Suprapubic skin (tissue), 4 donors: ENCODE data around the gene CILP. TPM values are rescaled to one million over a fixed set of nuclear protein-coding genes. Genes with fewer than 3 reads are reported as not detected.

Experiments used
- DNase-seq, 2 donors: peaks; one replicate each; pipeline ENCODE4 v3.0.0-alpha.2; 2019; ENCODE audit warnings: low spot score in 2 of 2
- H3K27ac ChIP-seq: fragments of 200-600 bp; sonication (generic); one replicate; pipeline ENCODE4 v1.5.1; 2019
- H3K27me3 ChIP-seq: fragments of 200-600 bp; sonication (generic); one replicate; pipeline ENCODE4 v1.5.1; 2019
- H3K36me3 ChIP-seq: fragments of 200-600 bp; sonication (generic); one replicate; pipeline ENCODE4 v1.5.1; 2019
- H3K4me1 ChIP-seq: fragments of 200-600 bp; sonication (generic); one replicate; pipeline ENCODE4 v1.5.1; 2019
- H3K4me3 ChIP-seq: fragments of 200-600 bp; sonication (generic); one replicate; pipeline ENCODE4 v1.5.1; 2019; ENCODE audit warnings: mild to moderate bottlenecking
- H3K9me3 ChIP-seq: fragments of 200-600 bp; sonication (generic); one replicate; pipeline ENCODE4 v1.5.1; 2019
- EP300 ChIP-seq: sonication (generic); formaldehyde crosslinking; IDR thresholded peaks from one replicate; pipeline ENCODE4 v1.6.1; 2017; ENCODE audit warnings: antibody characterized with exemption
- POLR2A ChIP-seq, 2 donors: fragments of 450-650 bp; IDR thresholded peaks; one replicate each; pipeline ENCODE4 v1.6.1; 2017; ENCODE audit warnings: antibody characterized with exemption in 2 of 2, mild to moderate bottlenecking in 2 of 2, moderate library complexity in 2 of 2
- POLR2AphosphoS5 ChIP-seq, 3 donors: sonication (generic); formaldehyde crosslinking; IDR thresholded peaks; one replicate each; pipeline ENCODE4 v1.6.1; 2017; ENCODE audit warnings: antibody characterized with exemption in 3 of 3
- WGBS: methylation state at CpG from one replicate; pipeline ENCODE4 v1.1.5; 2018; 5-methylcytosine and 5-hydroxymethylcytosine counted together
- total RNA-seq, 4 donors: library from RNA; depleted of rRNA; stranded (reverse); fragments of >200 nt; gene quantifications; one replicate each; pipeline ENCODE4 v1.1.0, GENCODE V29; 2016
- TF ChIP-seq, protein P1 (sequence below), 2 donors: fragments of 200-600 bp in 1 of 2; fragments of 450-650 bp in 1 of 2; sonication (generic) in 1 of 2; IDR thresholded peaks; one replicate each; pipeline ENCODE4 v1.5.1; 2016 to 2019; ENCODE audit warnings: antibody characterized with exemption in 2 of 2, mild to moderate bottlenecking in 1 of 2, moderate library complexity in 1 of 2

The CILP gene
- total RNA-seq, 4 donors from 2014 or later = 2.7 to 15.2 (median 11.3) TPM

DNA sequence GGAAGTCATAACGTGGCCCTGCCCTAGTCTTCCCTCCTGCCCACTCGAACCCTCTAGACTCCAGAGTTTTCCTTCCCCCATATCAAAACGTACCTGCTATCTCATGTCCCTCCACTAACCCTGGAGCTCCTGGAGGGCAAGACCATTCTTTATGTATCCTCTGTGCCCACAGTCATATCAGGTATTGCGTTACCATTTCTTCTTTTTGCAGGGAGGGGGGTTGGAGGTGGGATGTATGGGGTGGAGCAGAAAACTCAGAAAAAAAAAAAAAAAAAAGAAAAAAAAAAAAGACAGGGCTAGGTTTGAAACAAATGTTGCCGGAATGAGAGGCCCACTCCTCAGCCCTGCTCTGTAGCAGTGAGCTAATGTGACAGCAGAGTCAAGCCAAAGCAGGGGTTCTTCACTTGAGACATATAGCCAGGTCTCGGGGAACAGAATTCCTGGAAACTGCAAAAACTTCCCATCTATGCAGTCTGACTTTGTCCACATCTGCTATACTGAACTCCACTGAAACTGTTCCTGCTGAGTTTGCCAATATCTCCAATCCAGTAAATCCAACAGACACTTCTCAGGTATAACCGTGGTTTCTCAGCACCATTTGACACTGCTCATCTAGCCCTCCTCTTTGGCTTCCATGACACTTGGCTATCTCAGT lies 44.3 kb upstream of the CILP start:
- DNase-seq = no peak
- TF ChIP-seq POLR2AphosphoS5 (IDR thresholded peaks at IDR 0.05) (no peak), POLR2A (IDR thresholded peaks at IDR 0.05) (no peak), EP300 (no peak)
- TF ChIP-seq, protein P1, sequence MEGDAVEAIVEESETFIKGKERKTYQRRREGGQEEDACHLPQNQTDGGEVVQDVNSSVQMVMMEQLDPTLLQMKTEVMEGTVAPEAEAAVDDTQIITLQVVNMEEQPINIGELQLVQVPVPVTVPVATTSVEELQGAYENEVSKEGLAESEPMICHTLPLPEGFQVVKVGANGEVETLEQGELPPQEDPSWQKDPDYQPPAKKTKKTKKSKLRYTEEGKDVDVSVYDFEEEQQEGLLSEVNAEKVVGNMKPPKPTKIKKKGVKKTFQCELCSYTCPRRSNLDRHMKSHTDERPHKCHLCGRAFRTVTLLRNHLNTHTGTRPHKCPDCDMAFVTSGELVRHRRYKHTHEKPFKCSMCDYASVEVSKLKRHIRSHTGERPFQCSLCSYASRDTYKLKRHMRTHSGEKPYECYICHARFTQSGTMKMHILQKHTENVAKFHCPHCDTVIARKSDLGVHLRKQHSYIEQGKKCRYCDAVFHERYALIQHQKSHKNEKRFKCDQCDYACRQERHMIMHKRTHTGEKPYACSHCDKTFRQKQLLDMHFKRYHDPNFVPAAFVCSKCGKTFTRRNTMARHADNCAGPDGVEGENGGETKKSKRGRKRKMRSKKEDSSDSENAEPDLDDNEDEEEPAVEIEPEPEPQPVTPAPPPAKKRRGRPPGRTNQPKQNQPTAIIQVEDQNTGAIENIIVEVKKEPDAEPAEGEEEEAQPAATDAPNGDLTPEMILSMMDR (IDR thresholded peaks at IDR 0.05) = no peak
- peaks cover 30% of the 10 kb centered on the region for H3K4me1 ChIP-seq
- peaks cover 38% of the 10 kb centered on the region for H3K36me3 ChIP-seq
- no peaks in the 10 kb centered on the region for H3K27me3 ChIP-seq
- WGBS = 89% methylated on average over 7 of the region's 7 CpGs
- H3K27ac ChIP-seq = no peak overlapping the region
- no peak overlapping the region for H3K4me3 ChIP-seq
- no peaks in the 10 kb centered on the region for H3K9me3 ChIP-seq

DNA sequence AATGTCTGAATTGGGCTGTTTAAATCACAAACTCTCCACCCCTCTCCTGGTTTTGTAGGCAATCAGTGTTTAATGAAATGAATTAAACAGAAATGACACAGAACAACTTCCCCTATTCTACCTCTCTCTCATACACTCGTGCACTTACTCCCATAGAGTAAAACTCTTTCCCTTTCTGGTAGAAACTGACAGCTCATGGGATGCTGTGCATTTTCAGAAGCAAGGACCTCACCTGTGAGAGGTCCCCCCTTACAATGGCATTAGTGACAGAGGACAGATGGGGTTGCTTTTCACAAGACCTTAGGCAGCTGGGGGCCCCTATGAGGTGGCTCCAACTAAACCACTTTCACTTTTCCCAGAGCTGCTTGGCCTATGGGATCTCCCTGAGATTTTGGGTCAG lies 43.5 kb upstream of the CILP start:
- no peak for TF ChIP-seq POLR2AphosphoS5 (IDR thresholded peaks at IDR 0.05)
- TF ChIP-seq POLR2A (IDR thresholded peaks at IDR 0.05) = no peak
- TF ChIP-seq, protein P1 (IDR thresholded peaks at IDR 0.05) = no peak
- TF ChIP-seq EP300 = no peak
- Histone ChIP-seq H3K4me1 (peaks cover 26% of the 10 kb centered on the region), H3K9me3 (no peaks in the 10 kb centered on the region), H3K27ac (no peak overlapping the region), H3K36me3 (peaks cover 30% of the 10 kb centered on the region), H3K27me3 (no peaks in the 10 kb centered on the region), H3K4me3 (no peak overlapping the region)
- DNase-seq = no peak
- WGBS = 83% methylated on average over 1 of the region's 1 CpG

- TF ChIP-seq, protein P1 (IDR thresholded peaks at IDR 0.05) = no peak
- TF ChIP-seq POLR2A (IDR thresholded peaks at IDR 0.05) (no peak), POLR2AphosphoS5 (IDR thresholded peaks at IDR 0.05) (no peak), EP300 (no peak)
- no peak overlapping the region for H3K27ac ChIP-seq
- 42% methylated on average over 4 of the region's 4 CpGs for WGBS
These were observed 43.1 kb upstream of the CILP start for GRCh38 chr15:65254356-65254755.

DNA sequence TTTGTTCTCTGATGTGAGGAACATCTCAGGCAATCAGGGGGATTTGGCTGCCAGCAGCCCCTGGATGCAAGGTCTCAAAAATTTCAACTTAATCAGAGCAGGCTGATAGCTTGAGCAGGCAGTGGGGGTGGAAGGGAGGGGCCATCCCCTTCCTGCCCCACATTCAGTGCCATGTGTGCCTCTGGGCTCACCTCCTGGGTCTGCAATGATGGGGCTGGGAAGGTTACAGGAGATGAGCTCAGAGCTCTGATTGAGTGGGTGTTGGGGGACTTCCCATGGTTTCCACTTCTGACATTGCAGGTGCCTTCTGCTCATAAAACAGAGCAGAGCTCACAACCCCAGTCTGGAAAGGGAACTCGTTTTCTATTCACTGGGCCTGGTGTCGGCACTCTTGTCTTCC lies 38.4 kb upstream of the CILP start:
- Histone ChIP-seq H3K4me1 (peaks cover 36% of the 10 kb centered on the region), H3K36me3 (peaks cover 6% of the 10 kb centered on the region), H3K9me3 (no peaks in the 10 kb centered on the region), H3K27me3 (no peaks in the 10 kb centered on the region), H3K4me3 (no peak overlapping the region), H3K27ac (no peak overlapping the region)
- no peak for TF ChIP-seq POLR2AphosphoS5 (IDR thresholded peaks at IDR 0.05)
- TF ChIP-seq EP300 = no peak
- TF ChIP-seq POLR2A (IDR thresholded peaks at IDR 0.05) = no peak
- TF ChIP-seq, protein P1 (IDR thresholded peaks at IDR 0.05) = no peak
- DNase-seq = no peak
- WGBS = 82% methylated on average over 2 of the region's 2 CpGs

More at GRCh38 chr15:65254356-65254755, 43.1 kb upstream of the CILP start:
- DNase-seq = no peak
- peaks cover 26% of the 10 kb centered on the region for H3K4me1 ChIP-seq
- no peaks in the 10 kb centered on the region for H3K27me3 ChIP-seq
- H3K36me3 ChIP-seq = peaks cover 28% of the 10 kb centered on the region
- no peak overlapping the region for H3K4me3 ChIP-seq
- H3K9me3 ChIP-seq = no peaks in the 10 kb centered on the region

- Histone ChIP-seq H3K27ac (no peak overlapping the region), H3K27me3 (no peaks in the 10 kb centered on the region), H3K9me3 (no peaks in the 10 kb centered on the region), H3K4me1 (peaks cover 32% of the 10 kb centered on the region), H3K36me3 (peaks cover 6% of the 10 kb centered on the region), H3K4me3 (no peak overlapping the region)
- TF ChIP-seq, protein P1 (IDR thresholded peaks at IDR 0.05) = no peak
- TF ChIP-seq POLR2A (IDR thresholded peaks at IDR 0.05) (no peak), EP300 (no peak), POLR2AphosphoS5 (IDR thresholded peaks at IDR 0.05) (no peak)
- 77% methylated on average over 8 of the region's 9 CpGs for WGBS
- DNase-seq = no peak
These were observed 37.4 kb upstream of the CILP start for GRCh38 chr15:65248511-65249255.
